Activated T-cell treated with anti-CD3 and anti-CD28 coated beads, Interleukin-2, amount 50 U/mL, for 4 hours (primary cell): ENCODE data around the gene ATF4. TPM values are rescaled to one million over a fixed set of nuclear protein-coding genes. Genes with fewer than 3 reads are reported as not detected.

Source experiments
- ATAC-seq, 2 donors: fragments of 200-7000 bp; cut with Tn5 transposase; one replicate each; pipeline ENCODE4 v1.10.0; 2021
- DNase-seq: peaks from one replicate; pipeline ENCODE4 v3.0.0-alpha.2; 2020
- H3K27me3 Mint-ChIP-seq: one replicate; pipeline ENCODE4 v1.8.0; 2021; ENCODE audit warnings: low read depth, mixed read lengths
- H3K36me3 Mint-ChIP-seq: one replicate; pipeline ENCODE4 v1.8.0; 2022; ENCODE audit warnings: mixed read lengths; ENCODE audit not compliant: insufficient read depth
- H3K4me1 Mint-ChIP-seq: one replicate; pipeline ENCODE4 v1.8.0; 2021; ENCODE audit warnings: low read depth, mixed read lengths
- H3K4me3 Mint-ChIP-seq: one replicate; pipeline ENCODE4 v1.8.0; 2021; ENCODE audit warnings: mild to moderate bottlenecking, moderate library complexity, mixed read lengths
- H3K9me3 Mint-ChIP-seq: one replicate; pipeline ENCODE4 v1.8.0; 2021; ENCODE audit warnings: mixed read lengths
- total RNA-seq, 3 donors: library from RNA; stranded (reverse); gene quantifications; one replicate each; pipeline ENCODE4 v1.2.1, GENCODE V29; 2021

The ATF4 gene
- total RNA-seq, 3 donors from 2014 or later, result 611 to 673 (median 650) TPM

- H3K9me3 Mint-ChIP-seq, result no peaks in the 10 kb centered on the region
- DNase-seq, result no peak
- H3K4me1 Mint-ChIP-seq, result peaks cover 72% of the 10 kb centered on the region
- H3K4me3 Mint-ChIP-seq, result peak overlapping the region; percentile 29
- H3K36me3 Mint-ChIP-seq, result peaks cover 49% of the 10 kb centered on the region
- H3K27me3 Mint-ChIP-seq, result peaks cover 2% of the 10 kb centered on the region
- ATAC-seq, result no peak
These were observed 4.6 kb downstream of the ATF4 start for GRCh38 chr22:39524753-39525657.

- no peak for ATAC-seq
- Mint-ChIP-seq H3K9me3 (no peaks in the 10 kb centered on the region), H3K27me3 (no peaks in the 10 kb centered on the region), H3K36me3 (peaks cover 49% of the 10 kb centered on the region), H3K4me3 (no peak overlapping the region), H3K4me1 (peaks cover 78% of the 10 kb centered on the region)
- DNase-seq, result no peak
These were observed 5.3 kb downstream of the ATF4 start for GRCh38 chr22:39525658-39525975.

GRCh38 chr22:39526736-39527171 lies 6.4 kb downstream of the ATF4 start:
- ATAC-seq (no peak), DNase-seq (no peak)
- Mint-ChIP-seq H3K36me3 (peaks cover 49% of the 10 kb centered on the region), H3K4me1 (peaks cover 86% of the 10 kb centered on the region), H3K9me3 (no peaks in the 10 kb centered on the region), H3K4me3 (no peak overlapping the region), H3K27me3 (no peaks in the 10 kb centered on the region)

GRCh38 chr22:39527481-39527961 lies 7.2 kb downstream of the ATF4 start:
- Mint-ChIP-seq H3K36me3 (peaks cover 45% of the 10 kb centered on the region), H3K9me3 (no peaks in the 10 kb centered on the region), H3K4me3 (no peak overlapping the region), H3K27me3 (no peaks in the 10 kb centered on the region), H3K4me1 (peaks cover 83% of the 10 kb centered on the region)
- DNase-seq, result no peak
- ATAC-seq, result no peak

DNA sequence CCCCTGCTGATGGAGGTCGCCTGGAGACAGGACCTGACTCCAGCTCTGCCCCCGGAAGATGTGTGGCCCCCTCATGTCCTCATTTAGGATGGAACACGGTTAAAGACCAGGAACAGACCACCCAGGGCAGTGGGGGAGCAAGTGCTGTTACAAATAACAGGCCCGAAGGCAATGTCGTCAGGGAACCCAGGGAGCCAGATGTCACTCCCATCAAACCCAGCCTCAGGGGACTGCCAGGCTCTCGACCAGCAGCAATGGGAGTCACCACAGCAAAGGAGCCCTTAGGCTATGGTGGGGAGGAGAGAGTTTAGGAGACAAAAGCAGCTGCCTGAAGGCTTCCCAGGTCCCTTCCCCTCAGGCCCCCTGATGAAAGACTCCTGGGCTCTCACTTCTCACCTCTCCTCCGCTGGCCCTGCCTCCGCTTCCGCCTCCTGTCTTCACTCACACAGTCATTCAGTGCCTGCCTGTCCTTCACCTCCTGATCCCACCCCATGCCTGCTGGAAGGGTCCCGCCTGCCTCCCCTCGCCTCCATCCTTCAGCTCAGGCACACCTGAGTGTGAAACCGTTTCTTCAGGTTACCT lies 7.8 kb downstream of the ATF4 start:
- peaks cover 81% of the 10 kb centered on the region for H3K4me1 Mint-ChIP-seq
- peaks cover 39% of the 10 kb centered on the region for H3K36me3 Mint-ChIP-seq
- H3K4me3 Mint-ChIP-seq, result peak overlapping the region; percentile 97
- no peaks in the 10 kb centered on the region for H3K27me3 Mint-ChIP-seq
- ATAC-seq (no peak), DNase-seq (no peak)
- no peaks in the 10 kb centered on the region for H3K9me3 Mint-ChIP-seq

- Mint-ChIP-seq H3K27me3 (no peaks in the 10 kb centered on the region), H3K9me3 (no peaks in the 10 kb centered on the region), H3K36me3 (peaks cover 34% of the 10 kb centered on the region), H3K4me1 (peaks cover 80% of the 10 kb centered on the region), H3K4me3 (peak overlapping the region; percentile 97)
- peak; percentile 29 to 42 for ATAC-seq
- DNase-seq, result peak; percentile 85
These were observed 8.5 kb downstream of the ATF4 start for GRCh38 chr22:39528681-39529486.

DNA sequence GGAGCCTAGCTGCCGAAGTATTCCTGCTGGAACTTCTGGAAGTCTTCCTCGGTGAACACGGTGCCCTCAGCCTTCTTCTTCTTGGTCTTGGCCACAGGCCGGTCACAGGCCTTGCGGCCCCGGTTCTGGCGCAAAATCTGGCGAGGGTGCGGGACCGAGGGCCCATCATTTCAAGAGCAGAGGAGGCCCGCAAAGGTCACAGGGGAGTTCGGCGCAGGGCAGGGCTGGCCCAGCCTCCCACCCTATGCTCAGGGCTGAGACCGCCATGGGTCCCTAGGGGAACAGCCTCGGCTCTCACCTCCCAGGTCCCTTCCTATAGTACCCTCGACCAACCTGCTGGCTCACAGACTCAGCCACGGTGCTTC lies 9.1 kb downstream of the ATF4 start:
- DNase-seq (no peak), ATAC-seq (no peak)
- Mint-ChIP-seq H3K4me1 (peaks cover 79% of the 10 kb centered on the region), H3K27me3 (no peaks in the 10 kb centered on the region), H3K36me3 (peaks cover 33% of the 10 kb centered on the region), H3K4me3 (peak overlapping the region; percentile 97), H3K9me3 (no peaks in the 10 kb centered on the region)

DNA sequence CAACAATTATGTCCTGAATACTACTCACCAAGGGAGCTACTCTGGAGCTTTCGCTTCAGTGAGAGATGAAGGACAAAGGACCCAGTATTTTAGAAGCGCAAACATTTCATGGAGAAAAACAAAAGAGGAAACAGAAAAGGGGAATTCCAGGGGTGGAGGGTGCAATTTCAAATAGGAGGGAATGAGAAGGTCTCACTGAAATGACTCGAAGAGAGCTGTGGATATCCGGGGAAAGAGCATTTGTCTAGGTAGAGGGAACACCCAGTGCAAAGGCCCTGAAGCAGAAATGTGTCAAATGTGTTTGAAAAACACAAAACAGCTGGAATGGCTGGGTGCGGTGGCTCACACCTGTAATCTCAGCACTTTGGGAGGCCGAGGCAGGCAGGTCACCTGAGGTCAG lies 9.8 kb downstream of the ATF4 start:
- no peaks in the 10 kb centered on the region for H3K9me3 Mint-ChIP-seq

GRCh38 chr22:39530692-39531331 lies 10.4 kb downstream of the ATF4 start:
- Mint-ChIP-seq H3K27me3 (no peaks in the 10 kb centered on the region), H3K9me3 (no peaks in the 10 kb centered on the region), H3K4me3 (peak overlapping the region; percentile 97), H3K36me3 (peaks cover 26% of the 10 kb centered on the region), H3K4me1 (peaks cover 69% of the 10 kb centered on the region)
- DNase-seq (no peak), ATAC-seq (no peak)

More for the DNA sequence above, 9.8 kb downstream of the ATF4 start:
- H3K27me3 Mint-ChIP-seq, result no peaks in the 10 kb centered on the region
- H3K36me3 Mint-ChIP-seq, result peaks cover 29% of the 10 kb centered on the region
- H3K4me1 Mint-ChIP-seq, result peaks cover 74% of the 10 kb centered on the region
- peak overlapping the region; percentile 97 for H3K4me3 Mint-ChIP-seq
- ATAC-seq (no peak), DNase-seq (no peak)

GRCh38 chr22:39532215-39533073 lies 12.1 kb downstream of the ATF4 start, which contains the start of gene RPS19BP1:
Gene RPS19BP1, minus strand, starts transcription at chr22:39532748. Its CDS starts 10 bp downstream, at chr22:39532738.
- H3K27me3 Mint-ChIP-seq, result no peaks in the 10 kb centered on the region
- H3K4me3 Mint-ChIP-seq, result peak within 1 kb of the TSS; percentile 97
- H3K4me1 Mint-ChIP-seq, result peaks cover 58% of the 10 kb centered on the region

DNA sequence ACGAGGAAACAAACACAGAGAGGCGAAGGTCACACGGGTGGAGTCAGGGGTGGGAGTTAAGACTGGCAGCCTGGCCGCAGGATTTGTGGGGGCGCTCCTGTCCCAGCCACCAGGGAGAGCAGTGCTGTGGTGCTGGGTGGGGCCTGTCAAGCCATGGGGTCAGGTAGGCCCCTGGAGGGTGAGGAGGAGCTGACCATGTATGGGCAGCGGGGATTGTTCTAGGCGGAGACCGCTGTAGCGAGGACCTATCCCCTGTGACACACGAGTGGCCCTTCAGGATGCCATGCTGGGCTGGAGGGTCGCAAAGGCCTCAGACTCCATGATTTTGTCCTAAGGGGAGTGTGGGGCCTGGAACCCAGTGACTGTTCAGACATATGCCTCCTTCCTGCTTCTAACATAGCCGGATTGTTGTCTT lies 13.7 kb downstream of the ATF4 start:
- H3K4me1 Mint-ChIP-seq, result peaks cover 42% of the 10 kb centered on the region
- H3K27me3 Mint-ChIP-seq, result no peaks in the 10 kb centered on the region
- H3K4me3 Mint-ChIP-seq, result no peak overlapping the region
- no peaks in the 10 kb centered on the region for H3K9me3 Mint-ChIP-seq
- peaks cover 22% of the 10 kb centered on the region for H3K36me3 Mint-ChIP-seq
- DNase-seq, result no peak
- ATAC-seq, result no peak

More at GRCh38 chr22:39532215-39533073, 12.1 kb downstream of the ATF4 start, which contains the start of gene RPS19BP1:
- Mint-ChIP-seq H3K9me3 (no peaks in the 10 kb centered on the region), H3K36me3 (peaks cover 23% of the 10 kb centered on the region)
- ATAC-seq (peak; percentile 86), DNase-seq (peak; percentile 99)

GRCh38 chr22:39534591-39535356 lies 14.4 kb downstream of the ATF4 start:
- H3K4me3 Mint-ChIP-seq, result no peak overlapping the region
- no peaks in the 10 kb centered on the region for H3K9me3 Mint-ChIP-seq
- H3K36me3 Mint-ChIP-seq, result peaks cover 16% of the 10 kb centered on the region
- no peaks in the 10 kb centered on the region for H3K27me3 Mint-ChIP-seq
- ATAC-seq (peak; percentile 27 to 29), DNase-seq (peak; percentile 78)
- H3K4me1 Mint-ChIP-seq, result peaks cover 35% of the 10 kb centered on the region
